ENCODE results near the gene POLA1.

POLA1 gene

GRCh38 chrX:25009407-25009806, 315.7 kb downstream of the POLA1 start:
- DNase-seq (ENCODE audit: low spot score), result no peak

- DNase-seq (ENCODE audit: low spot score), result no peak
Measured at GRCh38 chrX:25010784-25011588, 317.3 kb downstream of the POLA1 start.

GRCh38 chrX:25011589-25012432, 318.1 kb downstream of the POLA1 start:
- no peak for DNase-seq (ENCODE audit: low spot score)

- DNase-seq (ENCODE audit: low spot score), result no peak
Measured at GRCh38 chrX:25012433-25012735, 318.7 kb downstream of the POLA1 start.

- DNase-seq (ENCODE audit: low spot score), result no peak
Measured at GRCh38 chrX:25012793-25013631, 319.3 kb downstream of the POLA1 start.

- no peak for DNase-seq (ENCODE audit: low spot score)
Measured at GRCh38 chrX:25013632-25014365, 320.1 kb downstream of the POLA1 start.

GRCh38 chrX:25014366-25014838, 320.7 kb downstream of the POLA1 start:
- no peak for DNase-seq (ENCODE audit: low spot score)

- peak; percentile 77 for DNase-seq (ENCODE audit: low spot score)
Measured at GRCh38 chrX:25015486-25016360, 322.0 kb downstream of the POLA1 start, which contains the start of gene ARX. Gene ARX (minus strand): TSS chrX:25015965. CDS start chrX:25015737, 228 bp downstream.

- no peak for DNase-seq (ENCODE audit: low spot score)
Measured at GRCh38 chrX:25016361-25016671, 322.6 kb downstream of the POLA1 start.

GRCh38 chrX:25016938-25017598, 323.4 kb downstream of the POLA1 start:
- DNase-seq (ENCODE audit: low spot score), result no peak

GRCh38 chrX:25017667-25018247, 324.0 kb downstream of the POLA1 start:
- no peak for DNase-seq (ENCODE audit: low spot score)

GRCh38 chrX:25018682-25019081, 325.0 kb downstream of the POLA1 start:
- no peak for DNase-seq (ENCODE audit: low spot score)

GRCh38 chrX:25019707-25020390, 326.1 kb downstream of the POLA1 start:
- DNase-seq (ENCODE audit: low spot score), result no peak

- DNase-seq (ENCODE audit: low spot score), result no peak
Measured at GRCh38 chrX:25020391-25020904, 326.7 kb downstream of the POLA1 start.

- no peak for DNase-seq (ENCODE audit: low spot score)
Measured at GRCh38 chrX:25020905-25021449, 327.3 kb downstream of the POLA1 start.

- no peak for DNase-seq (ENCODE audit: low spot score)
Measured at GRCh38 chrX:25022499-25023325, 329.0 kb downstream of the POLA1 start.

GRCh38 chrX:25023908-25024307, 330.2 kb downstream of the POLA1 start:
- no peak for DNase-seq (ENCODE audit: low spot score)

- DNase-seq (ENCODE audit: low spot score), result no peak
Measured at GRCh38 chrX:25025615-25026014, 331.9 kb downstream of the POLA1 start.

All from left forelimb (tissue), 1 donor.